ENCODE data around the gene NRIP1. TPM values are rescaled to one million over a fixed set of nuclear protein-coding genes. Genes with fewer than 3 reads are reported as not detected.

The NRIP1 gene
- total RNA-seq, 4 donors from 2014 or later = 16.1 to 81.9 (median 36.4) TPM

DNA sequence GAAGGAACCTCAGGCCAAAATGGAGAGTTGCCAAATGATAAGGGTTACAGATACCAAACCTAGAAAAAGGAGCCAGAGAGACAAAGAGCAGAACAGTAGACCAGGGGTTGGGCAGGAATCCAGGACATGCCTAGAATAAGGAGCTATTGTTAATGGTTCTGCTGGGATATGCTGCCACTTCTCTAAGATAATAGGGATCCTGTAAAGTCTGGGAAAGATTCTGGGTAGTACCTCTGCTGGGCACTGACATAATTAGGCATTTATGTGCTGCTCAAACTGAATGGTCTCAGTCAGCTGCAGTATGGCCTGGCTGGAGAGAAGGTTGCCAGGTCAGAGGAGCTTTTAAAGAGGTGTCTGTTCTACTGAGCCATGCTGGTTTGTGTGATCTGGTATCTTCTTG lies 19.9 kb upstream of the NRIP1 start:
- Histone ChIP-seq H3K4me1 (no peaks in the 10 kb centered on the region), H3K36me3 (no peaks in the 10 kb centered on the region), H3K4me3 (no peak overlapping the region)

DNA sequence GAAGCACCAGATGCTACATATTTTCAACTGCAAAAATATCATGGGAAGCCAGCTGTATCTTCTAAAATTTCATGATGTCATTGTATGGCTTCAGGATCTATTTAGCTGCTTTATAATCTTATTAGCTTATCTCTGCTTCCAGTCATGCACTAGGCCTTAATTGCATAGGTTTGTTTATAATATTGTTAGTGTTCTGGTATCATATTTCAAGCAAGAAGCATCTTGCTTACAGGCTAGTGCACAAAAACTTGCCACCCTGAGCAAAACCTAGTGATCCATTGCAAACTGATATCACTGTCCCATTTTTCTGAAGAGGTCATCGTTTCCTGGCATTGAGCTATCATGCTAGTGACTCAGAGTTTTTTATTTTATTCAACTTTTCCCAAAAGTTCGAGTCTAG lies 15.7 kb upstream of the NRIP1 start:
- no peak for DNase-seq

More for the DNA sequence above, 19.9 kb upstream of the NRIP1 start:
- intact Hi-C loops (cut with DNase I; ENCODE audit: low total_unique reads) = no loop called here
- no peak for TF ChIP-seq POLR2A (IDR thresholded peaks at IDR 0.05)
- TF ChIP-seq, protein P1, sequence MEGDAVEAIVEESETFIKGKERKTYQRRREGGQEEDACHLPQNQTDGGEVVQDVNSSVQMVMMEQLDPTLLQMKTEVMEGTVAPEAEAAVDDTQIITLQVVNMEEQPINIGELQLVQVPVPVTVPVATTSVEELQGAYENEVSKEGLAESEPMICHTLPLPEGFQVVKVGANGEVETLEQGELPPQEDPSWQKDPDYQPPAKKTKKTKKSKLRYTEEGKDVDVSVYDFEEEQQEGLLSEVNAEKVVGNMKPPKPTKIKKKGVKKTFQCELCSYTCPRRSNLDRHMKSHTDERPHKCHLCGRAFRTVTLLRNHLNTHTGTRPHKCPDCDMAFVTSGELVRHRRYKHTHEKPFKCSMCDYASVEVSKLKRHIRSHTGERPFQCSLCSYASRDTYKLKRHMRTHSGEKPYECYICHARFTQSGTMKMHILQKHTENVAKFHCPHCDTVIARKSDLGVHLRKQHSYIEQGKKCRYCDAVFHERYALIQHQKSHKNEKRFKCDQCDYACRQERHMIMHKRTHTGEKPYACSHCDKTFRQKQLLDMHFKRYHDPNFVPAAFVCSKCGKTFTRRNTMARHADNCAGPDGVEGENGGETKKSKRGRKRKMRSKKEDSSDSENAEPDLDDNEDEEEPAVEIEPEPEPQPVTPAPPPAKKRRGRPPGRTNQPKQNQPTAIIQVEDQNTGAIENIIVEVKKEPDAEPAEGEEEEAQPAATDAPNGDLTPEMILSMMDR (IDR thresholded peaks at IDR 0.05) = no peak
- Histone ChIP-seq H3K9me3 (no peaks in the 10 kb centered on the region), H3K27me3 (no peaks in the 10 kb centered on the region), H3K27ac (no peak overlapping the region)
- DNase-seq = no peak

DNA sequence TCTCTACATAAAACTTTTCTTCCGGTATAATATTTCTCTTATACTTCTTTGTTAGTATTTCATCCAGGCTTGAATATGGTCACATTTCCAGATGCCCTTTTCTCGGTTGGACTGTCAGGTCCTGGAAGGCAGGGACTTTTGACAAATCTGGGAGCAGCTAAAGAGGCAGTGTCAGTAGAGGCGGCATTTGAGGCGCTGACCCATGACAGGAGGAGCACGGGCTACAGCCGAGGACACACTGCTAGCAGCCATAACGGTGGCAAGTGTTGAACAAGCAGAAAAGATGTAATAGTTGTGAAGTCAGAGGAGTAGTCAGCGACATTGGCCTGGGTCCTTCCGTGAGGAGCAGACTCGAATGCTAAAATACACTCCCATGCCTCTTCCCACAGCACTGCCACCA lies 14.5 kb upstream of the NRIP1 start:
- Histone ChIP-seq H3K4me1 (no peaks in the 10 kb centered on the region), H3K9me3 (no peaks in the 10 kb centered on the region), H3K36me3 (no peaks in the 10 kb centered on the region), H3K27ac (no peak overlapping the region), H3K27me3 (no peaks in the 10 kb centered on the region), H3K4me3 (no peak overlapping the region)
- intact Hi-C loops (cut with DNase I; ENCODE audit: low total_unique reads) = no loop called here
- no peak for DNase-seq
- TF ChIP-seq, protein P1 (IDR thresholded peaks at IDR 0.05) = no peak
- TF ChIP-seq POLR2A (IDR thresholded peaks at IDR 0.05) = no peak

More for the DNA sequence above, 15.7 kb upstream of the NRIP1 start:
- Histone ChIP-seq H3K27ac (no peak overlapping the region), H3K4me3 (no peak overlapping the region), H3K36me3 (no peaks in the 10 kb centered on the region), H3K9me3 (no peaks in the 10 kb centered on the region), H3K27me3 (no peaks in the 10 kb centered on the region), H3K4me1 (no peaks in the 10 kb centered on the region)
- intact Hi-C loops (cut with DNase I; ENCODE audit: low total_unique reads) = no loop called here
- no peak for TF ChIP-seq POLR2A (IDR thresholded peaks at IDR 0.05)
- TF ChIP-seq, protein P1 (IDR thresholded peaks at IDR 0.05) = no peak

DNA sequence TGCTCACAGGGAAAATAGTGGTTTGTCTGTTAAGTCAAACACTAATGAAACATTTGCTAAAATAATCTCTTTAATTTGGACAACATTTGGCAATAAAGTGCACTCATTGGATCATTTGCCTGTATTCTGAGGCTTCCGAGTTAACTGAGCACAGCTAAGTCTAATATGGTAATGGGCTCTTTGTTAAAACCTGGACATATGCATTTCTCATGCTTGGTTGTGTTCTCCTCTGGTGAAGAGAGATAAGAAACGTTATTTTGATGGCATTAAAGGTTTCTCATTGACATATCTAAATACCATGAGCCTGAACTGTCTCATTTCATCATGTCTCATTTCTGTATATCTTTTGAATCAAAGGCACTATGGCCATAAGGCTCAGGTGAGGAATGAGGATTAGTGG lies 13.4 kb upstream of the NRIP1 start:
- no peak overlapping the region for H3K27ac ChIP-seq
- no peak for DNase-seq
- H3K4me3 ChIP-seq = no peak overlapping the region
- intact Hi-C loops (cut with DNase I; ENCODE audit: low total_unique reads) = no loop called here
- H3K4me1 ChIP-seq = no peaks in the 10 kb centered on the region
- H3K36me3 ChIP-seq = no peaks in the 10 kb centered on the region
- no peak for TF ChIP-seq POLR2A (IDR thresholded peaks at IDR 0.05)
- TF ChIP-seq, protein P1 (IDR thresholded peaks at IDR 0.05) = no peak
- H3K27me3 ChIP-seq = no peaks in the 10 kb centered on the region
- H3K9me3 ChIP-seq = no peaks in the 10 kb centered on the region

DNA sequence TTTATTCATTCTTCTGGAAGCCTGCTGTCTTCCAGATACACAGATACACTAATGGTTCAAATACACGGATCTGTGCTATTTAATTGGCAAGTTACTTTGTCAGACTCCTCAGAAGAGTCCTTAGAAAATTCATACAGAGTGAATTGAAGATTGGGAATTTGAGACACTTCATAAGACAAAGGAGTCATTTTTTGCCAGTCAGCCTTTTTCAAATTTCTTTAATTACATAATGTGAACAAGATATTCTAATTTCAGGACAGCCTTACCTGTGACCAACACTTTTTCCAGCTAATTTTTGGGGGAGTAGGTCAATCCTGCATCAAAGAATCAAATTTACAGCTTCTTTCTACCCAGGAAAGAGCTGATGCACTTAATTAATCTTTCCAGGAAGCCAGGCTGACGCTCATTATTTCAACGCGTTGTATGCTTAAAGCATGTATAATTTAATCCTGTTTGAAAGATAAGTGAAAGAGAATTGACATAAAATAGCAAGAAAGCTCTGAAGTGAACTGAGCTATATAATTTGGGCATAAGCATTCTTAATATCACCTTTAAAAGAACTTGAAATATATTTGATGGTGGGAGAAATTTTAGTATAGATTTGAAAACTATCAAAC lies 12.8 kb upstream of the NRIP1 start:
- TF ChIP-seq POLR2A (IDR thresholded peaks at IDR 0.05) = no peak
- TF ChIP-seq, protein P1 (IDR thresholded peaks at IDR 0.05) = no peak
- no peak for DNase-seq
- no peaks in the 10 kb centered on the region for H3K9me3 ChIP-seq
- H3K27me3 ChIP-seq = no peaks in the 10 kb centered on the region
- H3K36me3 ChIP-seq = no peaks in the 10 kb centered on the region
- intact Hi-C loops (cut with DNase I; ENCODE audit: low total_unique reads) = no loop called here
- no peak overlapping the region for H3K4me3 ChIP-seq
- no peak overlapping the region for H3K27ac ChIP-seq
- no peaks in the 10 kb centered on the region for H3K4me1 ChIP-seq

Data from uterus (tissue), 4 donors.